Bronchial smooth muscle cell (primary cell): ENCODE data around the gene MRPL34. TPM values are rescaled to one million over a fixed set of nuclear protein-coding genes. Genes with fewer than 3 reads are reported as not detected.

Experiments
- total RNA-seq: library from RNA; depleted of rRNA; stranded (reverse); fragments of >200 nt; gene quantifications from 2 replicates; pipeline ENCODE4 v1.2.1, GENCODE V29; 2014

MRPL34 gene
- total RNA-seq, result 17.3 and 29.0 TPM in 2 replicates

DNA sequence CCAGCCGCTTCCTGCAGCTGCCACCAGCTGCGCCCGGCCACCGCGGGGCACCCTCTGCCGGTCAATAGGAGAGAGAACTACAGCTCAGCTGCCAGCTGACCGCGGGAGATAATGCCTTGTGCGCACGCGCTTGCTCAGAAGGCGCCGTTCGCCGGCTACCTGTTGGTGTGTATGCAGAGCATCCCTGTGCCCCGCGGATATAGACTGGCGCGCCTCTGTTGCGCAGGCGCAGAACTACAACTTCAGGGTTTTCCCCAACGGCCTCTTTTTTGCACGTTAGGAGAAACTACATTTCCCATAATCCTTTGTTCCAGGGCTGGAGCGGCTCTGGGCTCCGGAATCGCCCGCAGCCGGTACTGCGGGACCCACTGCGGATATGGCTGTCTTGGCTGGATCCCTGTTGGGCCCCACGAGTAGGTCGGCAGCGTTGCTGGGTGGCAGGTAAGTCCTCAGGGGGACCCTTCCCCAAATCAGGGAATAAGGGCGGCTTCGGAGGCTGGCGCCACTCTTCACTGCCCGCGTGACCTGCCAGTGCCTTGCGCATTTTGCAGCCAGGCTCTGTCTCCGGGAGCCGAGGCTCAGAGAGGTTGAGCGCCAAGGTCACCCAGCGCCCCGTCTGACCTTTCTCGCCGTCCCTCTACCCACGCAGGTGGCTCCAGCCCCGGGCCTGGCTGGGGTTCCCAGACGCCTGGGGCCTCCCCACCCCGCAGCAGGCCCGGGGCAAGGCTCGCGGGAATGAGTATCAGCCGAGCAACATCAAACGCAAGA is at the start of gene MRPL34:
Gene MRPL34, plus strand, starts transcription at position 356 of the 768 bp plus-strand sequence. Its CDS starts 21 bp downstream, at position 377.

DNA sequence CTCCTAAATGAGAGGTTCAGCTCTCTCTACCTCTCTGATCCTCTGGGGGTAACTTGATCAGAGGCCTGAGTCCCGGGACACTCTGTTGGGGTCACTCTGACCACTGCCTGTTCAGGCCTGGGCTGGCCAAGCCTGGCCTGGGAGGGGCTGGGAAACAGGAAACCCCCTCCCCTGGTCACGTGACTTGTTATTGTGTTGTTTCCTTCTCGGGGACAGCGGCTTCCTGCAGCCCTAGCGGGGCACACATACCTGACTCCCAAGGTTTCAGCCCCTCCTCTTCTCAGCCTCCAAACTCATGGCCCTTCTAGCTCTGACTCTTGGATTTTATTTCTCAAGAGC is 41.1 kb upstream of the MRPL34 start, which contains the start of gene USHBP1:
Gene USHBP1, minus strand, starts transcription at position 105 of the 339 bp plus-strand sequence. CDS start 446 bp downstream, outside the sequence.

DNA sequence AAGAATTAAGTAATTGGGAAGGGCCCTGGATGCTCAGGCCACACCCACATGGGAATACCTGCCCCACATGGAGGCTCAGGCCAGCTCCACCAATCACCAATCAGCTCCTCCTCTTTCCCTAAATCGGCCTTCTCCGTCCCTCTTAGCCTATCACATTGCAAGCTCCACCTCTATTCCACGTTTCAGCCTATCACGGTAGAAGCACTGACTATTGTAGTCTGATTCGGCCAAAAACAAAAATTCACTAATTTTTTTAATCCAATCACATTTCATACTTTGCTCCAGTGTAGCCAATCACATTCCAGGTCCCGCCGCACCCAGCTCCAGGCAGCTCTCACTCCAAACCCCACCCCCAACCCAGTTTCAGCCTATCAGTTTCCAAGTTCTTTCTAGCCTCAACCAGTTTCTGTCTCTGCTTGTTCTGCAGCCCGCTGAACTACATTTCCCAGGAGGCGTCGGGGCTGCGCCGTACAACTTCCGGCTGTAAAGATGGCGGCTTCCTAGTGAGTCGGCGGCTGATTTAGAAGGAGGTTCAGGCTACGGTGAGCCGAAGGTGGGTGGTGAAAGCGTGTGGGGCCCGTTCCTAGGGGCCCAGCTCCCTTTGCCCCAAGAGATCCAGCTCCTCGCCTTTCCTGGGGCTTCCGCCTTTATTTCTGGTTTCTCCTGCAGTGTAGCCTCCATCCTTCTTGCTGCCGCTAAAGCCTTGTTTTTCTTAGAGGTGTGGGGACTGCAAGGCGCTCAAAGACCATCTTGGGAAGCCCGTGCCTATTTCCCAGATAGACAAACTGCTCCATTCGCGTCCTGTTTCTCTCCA is 38.5 kb upstream of the MRPL34 start, which contains the start of gene BABAM1:
Gene BABAM1, plus strand, starts transcription at position 469 of the 814 bp plus-strand sequence. CDS start 1,364 bp downstream, outside the sequence.

DNA sequence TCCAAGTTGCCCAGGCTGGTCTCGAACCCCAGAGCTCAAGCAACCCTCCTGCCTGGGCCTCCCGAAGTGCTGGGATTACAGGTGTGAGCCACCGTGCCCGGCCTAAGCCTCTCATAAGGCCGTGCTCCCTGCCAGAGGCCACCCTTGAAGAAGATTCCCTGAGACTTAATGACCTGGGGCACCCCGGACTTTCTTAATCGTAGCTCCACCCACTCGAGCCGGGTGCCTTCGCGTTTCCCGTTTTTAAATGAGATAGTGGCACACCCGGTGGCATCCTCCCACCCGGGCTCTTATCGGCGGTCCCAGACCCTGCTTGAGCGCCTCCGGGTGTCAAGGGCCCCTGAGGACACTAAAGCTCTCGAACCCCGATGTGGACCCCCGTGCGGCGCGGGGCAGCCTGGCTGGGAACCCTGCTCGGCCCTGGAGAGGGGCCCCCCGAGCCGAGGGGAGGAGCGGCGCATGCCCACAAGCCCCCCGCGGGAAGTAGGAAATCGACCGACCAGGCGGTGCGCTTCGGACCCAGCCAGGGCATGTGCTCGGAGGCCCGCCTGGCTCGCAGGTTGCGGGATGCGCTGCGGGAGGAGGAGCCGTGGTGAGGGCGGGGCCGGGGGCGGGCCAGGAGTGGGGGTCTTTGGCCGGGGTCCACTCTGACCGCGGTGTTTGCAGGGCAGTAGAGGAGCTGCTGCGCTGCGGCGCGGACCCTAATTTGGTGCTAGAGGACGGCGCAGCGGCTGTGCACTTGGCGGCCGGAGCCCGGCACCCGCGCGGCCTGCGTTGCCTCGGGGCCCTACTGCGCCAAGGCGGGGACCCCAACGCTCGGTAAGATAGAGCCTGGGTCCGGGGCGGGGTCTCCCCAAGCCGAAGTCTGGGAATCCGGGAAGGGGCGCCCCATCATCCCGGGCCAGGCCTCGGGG is 24.0 kb upstream of the MRPL34 start, which contains the start of gene ANKLE1:
Gene ANKLE1, plus strand, starts transcription at position 511 of the 914 bp plus-strand sequence. Its CDS starts 20 bp downstream, at position 531.

DNA sequence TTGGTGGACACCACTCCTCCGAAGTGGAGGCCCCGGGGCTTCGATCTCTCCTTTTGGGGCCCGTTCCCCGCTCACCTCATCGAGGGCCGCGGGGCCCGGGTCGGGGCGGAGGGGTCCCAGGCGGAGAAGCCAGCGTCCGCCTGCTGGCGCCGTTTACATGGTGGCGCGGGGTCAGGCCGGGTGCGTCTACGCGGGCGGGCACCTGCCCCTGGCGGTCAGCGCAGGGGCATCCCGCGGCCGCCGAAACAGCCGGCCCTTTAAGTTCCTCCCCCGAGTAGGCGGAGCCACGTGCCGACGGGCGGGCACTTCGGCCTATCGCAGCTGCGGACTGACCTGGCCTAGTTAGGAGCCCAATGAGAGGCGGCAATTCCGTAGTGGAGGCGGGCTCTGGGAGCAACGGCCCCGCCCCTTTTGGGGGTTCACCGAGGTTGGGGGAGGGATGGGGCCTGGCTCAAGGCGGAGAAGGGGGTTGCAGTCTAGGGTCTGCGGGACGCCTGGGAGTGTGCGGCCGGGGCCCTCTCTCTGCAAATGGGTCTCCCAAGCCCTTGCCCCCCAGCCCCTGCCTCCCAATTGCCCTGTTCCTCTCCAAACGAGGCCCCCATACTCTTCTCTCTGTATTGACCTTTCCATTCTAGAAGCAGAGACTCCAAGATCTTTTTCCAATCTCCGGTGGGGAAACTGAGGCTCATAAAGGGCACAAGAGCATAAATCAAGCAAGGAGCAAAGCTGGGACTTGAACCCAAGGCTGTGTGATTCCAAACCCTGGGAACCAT is 2.3 kb upstream of the MRPL34 start, which contains the start of gene ABHD8:
Gene ABHD8, minus strand, starts transcription at position 259 of the 773 bp plus-strand sequence. CDS start 1,809 bp downstream, outside the sequence.

DNA sequence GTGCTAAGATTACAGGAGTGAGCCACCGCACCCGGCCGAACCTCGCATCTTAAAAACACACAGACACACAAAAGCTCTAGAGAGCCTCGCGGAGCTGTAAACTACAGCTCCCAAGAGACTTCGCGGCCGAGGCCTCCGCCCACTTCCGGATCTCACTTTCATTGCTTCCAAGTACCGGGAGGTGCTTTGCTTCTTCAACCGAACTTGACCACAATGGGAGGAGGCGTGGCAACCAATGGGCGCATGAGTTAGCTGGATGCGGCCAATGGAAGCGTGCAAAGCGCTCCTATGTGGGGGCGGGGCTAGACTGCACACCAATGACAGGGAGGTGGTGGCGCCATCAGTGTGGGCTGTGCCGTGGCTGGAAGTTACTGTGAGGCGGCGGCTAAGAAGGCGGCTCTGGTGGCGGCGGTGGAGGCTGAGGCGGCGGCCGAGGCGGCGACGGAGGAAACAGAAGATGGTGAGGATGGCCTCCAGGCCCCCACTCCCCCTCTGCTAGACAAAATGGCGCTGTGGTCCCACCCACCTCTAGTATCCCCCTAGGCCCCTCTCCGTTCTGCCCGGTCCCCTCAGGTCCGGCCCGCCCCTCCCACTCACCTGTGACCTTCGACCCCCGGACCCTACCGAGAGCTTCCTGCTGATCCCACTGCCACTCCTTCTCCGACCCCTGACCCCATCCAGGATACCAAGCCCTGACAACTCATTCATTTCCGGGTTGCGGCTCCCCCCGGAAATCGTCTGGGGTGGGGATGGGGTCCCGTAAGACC is 3.7 kb downstream of the MRPL34 start, which contains the start of gene DDA1:
Gene DDA1, plus strand, starts transcription at position 366 of the 767 bp plus-strand sequence. Its CDS starts 92 bp downstream, at position 458.

DNA sequence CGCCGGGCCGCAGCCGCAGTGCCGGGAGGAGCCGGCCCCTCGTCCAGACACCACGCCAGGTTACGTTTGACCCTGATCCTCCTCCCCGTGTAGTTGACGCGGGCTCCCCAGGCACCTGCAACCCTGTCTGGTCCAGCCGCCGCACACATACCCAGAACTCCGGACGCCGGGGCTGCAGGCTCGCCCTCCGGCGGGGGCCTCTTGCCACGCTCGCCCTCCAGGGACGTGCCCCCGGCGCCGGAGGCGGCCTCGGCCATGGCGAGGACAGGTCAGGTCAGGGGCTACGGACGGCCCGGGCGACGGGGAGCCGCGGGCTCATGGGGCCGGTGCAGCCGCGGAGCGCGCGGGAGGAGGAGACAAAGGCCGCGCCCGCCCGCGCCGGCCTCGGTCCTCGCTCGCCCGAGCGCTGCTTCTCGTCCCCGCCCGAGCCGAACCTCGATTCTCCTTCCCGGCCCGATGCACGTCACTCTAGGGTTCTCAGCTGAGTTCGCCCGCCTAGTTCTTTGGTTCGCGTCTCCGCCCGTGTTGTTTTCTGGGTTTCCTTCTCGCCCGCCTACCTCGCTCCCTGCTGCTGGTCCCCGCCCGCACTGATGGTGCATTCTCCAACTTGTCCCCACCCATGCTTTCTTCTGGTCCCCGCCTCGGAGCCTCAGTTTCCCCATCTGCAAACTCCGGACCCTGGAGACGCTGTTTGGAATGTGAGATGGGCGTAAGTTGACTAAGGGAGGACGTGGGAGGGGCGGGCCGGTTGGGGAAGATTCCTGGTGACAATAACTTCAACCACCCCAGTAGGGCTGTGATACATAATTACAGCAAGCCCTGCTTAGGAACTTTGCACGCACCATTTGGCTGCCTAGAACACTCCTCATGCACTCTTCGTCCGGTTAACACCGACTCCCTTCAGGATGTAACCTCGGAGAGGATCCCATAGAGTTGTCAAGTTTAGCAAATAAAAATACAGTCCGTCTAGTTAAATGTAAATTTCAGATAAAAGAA is 29.0 kb downstream of the MRPL34 start, which contains the start of gene ANO8:
Gene ANO8, minus strand, starts transcription at position 442 of the 996 bp plus-strand sequence. Its CDS starts 185 bp downstream, at position 257.

DNA sequence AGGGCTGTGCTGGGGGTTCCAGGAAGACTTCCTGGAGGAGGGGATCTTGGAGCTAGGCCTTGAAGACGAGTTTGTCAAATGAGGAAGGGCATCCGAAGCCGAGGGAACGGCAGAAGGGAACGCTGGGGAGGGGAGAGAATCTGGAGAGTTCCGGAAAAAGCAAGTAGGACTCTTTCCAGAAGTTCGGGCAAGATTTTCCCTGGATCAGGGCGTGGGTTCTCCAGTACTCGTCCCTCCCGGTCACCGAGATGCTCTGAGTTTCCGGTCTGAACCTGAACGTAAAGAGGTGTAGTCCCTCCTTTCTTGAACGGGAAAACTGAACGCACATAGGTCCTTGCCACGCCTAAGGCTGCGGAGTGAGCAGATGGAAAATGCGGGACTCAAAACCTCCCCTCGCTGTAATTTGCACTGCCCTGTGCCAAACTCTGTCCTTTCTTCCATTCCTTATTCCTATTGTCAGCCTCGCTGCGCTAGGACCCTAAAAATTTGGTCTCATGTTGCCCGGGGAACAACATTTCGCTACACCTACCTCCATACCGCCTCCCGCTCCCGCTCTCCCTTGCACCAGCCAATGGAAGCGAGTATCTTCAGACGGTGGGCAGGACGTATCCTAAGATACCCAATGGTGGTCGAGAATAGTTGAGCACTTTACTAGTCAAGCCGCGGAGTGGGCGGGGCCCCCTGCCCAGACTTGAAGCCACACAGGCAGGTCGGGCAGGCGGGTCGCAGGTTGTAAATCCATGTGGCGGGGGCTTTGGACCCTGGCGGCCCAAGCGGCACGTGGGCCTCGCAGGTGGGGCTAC is 31.4 kb downstream of the MRPL34 start, which contains the start of gene GTPBP3:
Gene GTPBP3, plus strand, starts transcription at position 682 of the 803 bp plus-strand sequence. Its CDS starts 59 bp downstream, at position 741.

Other genes starting within 250 kb of the MRPL34 start
- gene HAUS8, start 230.4 kb upstream of the MRPL34 start, total RNA-seq, result 0.79 and 0.94 TPM in 2 replicates
- gene MYO9B, start 230.1 kb upstream of the MRPL34 start, total RNA-seq, result 41.6 and 45.3 TPM in 2 replicates
- gene USE1, start 90.5 kb upstream of the MRPL34 start, total RNA-seq, result 26.0 and 39.9 TPM in 2 replicates
- gene OCEL1, start 79.6 kb upstream of the MRPL34 start, total RNA-seq, result 0.94 and 2.2 TPM in 2 replicates
- gene NR2F6, start 60.0 kb upstream of the MRPL34 start, total RNA-seq, result 22.4 and 24.0 TPM in 2 replicates
- not detected in 2 replicates for gene USHBP1, start 41.1 kb upstream of the MRPL34 start, total RNA-seq
- gene BABAM1, start 38.4 kb upstream of the MRPL34 start, total RNA-seq, result 90.1 and 101 TPM in 2 replicates
- gene ANKLE1, start 24.0 kb upstream of the MRPL34 start, total RNA-seq, result 0.16 and 0.17 TPM in 2 replicates
- 8.7 and 10.6 TPM in 2 replicates for gene ABHD8, start 2.4 kb upstream of the MRPL34 start, total RNA-seq
- gene DDA1, start 3.7 kb downstream of the MRPL34 start, total RNA-seq, result 16.5 TPM in 2 replicates
- 2.2 and 3.9 TPM in 2 replicates for gene ANO8, start 29.0 kb downstream of the MRPL34 start, total RNA-seq
- gene GTPBP3, start 31.7 kb downstream of the MRPL34 start, total RNA-seq, result 7.6 and 8.0 TPM in 2 replicates
- gene PLVAP, start 71.5 kb downstream of the MRPL34 start, total RNA-seq, result not detected in 2 replicates
- gene CCDC194, start 88.3 kb downstream of the MRPL34 start, total RNA-seq, result not detected in 2 replicates
- 0.60 and 2.8 TPM in 2 replicates for gene BST2, start 99.8 kb downstream of the MRPL34 start, total RNA-seq
- gene MVB12A, start 114.2 kb downstream of the MRPL34 start, total RNA-seq, result 21.3 and 32.6 TPM in 2 replicates
- 0.09 and 0.16 TPM in 2 replicates for gene TMEM221, start 142.8 kb downstream of the MRPL34 start, total RNA-seq
- not detected in 2 replicates for gene NXNL1, start 155.1 kb downstream of the MRPL34 start, total RNA-seq
- 17.8 and 28.9 TPM in 2 replicates for gene SLC27A1, start 164.7 kb downstream of the MRPL34 start, total RNA-seq
- gene PGLS, start 205.8 kb downstream of the MRPL34 start, total RNA-seq, result 46.0 and 58.2 TPM in 2 replicates
- gene COLGALT1, start 249.8 kb downstream of the MRPL34 start, total RNA-seq, result 43.1 and 54.9 TPM in 2 replicates